HUES6 (cell line): ENCODE measurements around the gene PCDH15.

ENCODE experiments used
- H3K27ac ChIP-seq: 2 replicates; pipeline ENCODE4 v1.7.0; 2013; ENCODE audit warnings: low read depth, mild to moderate bottlenecking, low read length, inconsistent platforms
- H3K27me3 ChIP-seq: 2 replicates; pipeline ENCODE4 v1.6.1; 2013; ENCODE audit warnings: low read length; ENCODE audit not compliant: control insufficient read depth, insufficient read depth
- H3K36me3 ChIP-seq: 2 replicates; pipeline ENCODE4 v1.6.1; 2013; ENCODE audit warnings: low read length; ENCODE audit not compliant: control insufficient read depth, insufficient read depth
- H3K4me1 ChIP-seq: 2 replicates; pipeline ENCODE4 v1.6.1; 2013; ENCODE audit warnings: low read length; ENCODE audit not compliant: control insufficient read depth, insufficient read depth
- H3K4me3 ChIP-seq: 2 replicates; pipeline ENCODE4 v1.5.1; 2013; ENCODE audit warnings: low read depth, low read length
- H3K9ac ChIP-seq: one replicate; pipeline ENCODE4 v1.6.1; 2013; ENCODE audit warnings: mild to moderate bottlenecking, low read length
- H3K9me3 ChIP-seq: 2 replicates; pipeline ENCODE4 v1.6.1; 2013; ENCODE audit warnings: low read depth, low read length; ENCODE audit not compliant: control insufficient read depth, insufficient read depth

The PCDH15 gene

GRCh38 chr10:53827261-53827660 is 973.8 kb downstream of the PCDH15 start:
- H3K9ac ChIP-seq, result no peak overlapping the region
- H3K27me3 ChIP-seq, result no peaks in the 10 kb centered on the region
- no peak overlapping the region for H3K27ac ChIP-seq
- no peaks in the 10 kb centered on the region for H3K36me3 ChIP-seq
- no peak overlapping the region for H3K4me3 ChIP-seq
- no peaks in the 10 kb centered on the region for H3K9me3 ChIP-seq
- no peaks in the 10 kb centered on the region for H3K4me1 ChIP-seq

DNA sequence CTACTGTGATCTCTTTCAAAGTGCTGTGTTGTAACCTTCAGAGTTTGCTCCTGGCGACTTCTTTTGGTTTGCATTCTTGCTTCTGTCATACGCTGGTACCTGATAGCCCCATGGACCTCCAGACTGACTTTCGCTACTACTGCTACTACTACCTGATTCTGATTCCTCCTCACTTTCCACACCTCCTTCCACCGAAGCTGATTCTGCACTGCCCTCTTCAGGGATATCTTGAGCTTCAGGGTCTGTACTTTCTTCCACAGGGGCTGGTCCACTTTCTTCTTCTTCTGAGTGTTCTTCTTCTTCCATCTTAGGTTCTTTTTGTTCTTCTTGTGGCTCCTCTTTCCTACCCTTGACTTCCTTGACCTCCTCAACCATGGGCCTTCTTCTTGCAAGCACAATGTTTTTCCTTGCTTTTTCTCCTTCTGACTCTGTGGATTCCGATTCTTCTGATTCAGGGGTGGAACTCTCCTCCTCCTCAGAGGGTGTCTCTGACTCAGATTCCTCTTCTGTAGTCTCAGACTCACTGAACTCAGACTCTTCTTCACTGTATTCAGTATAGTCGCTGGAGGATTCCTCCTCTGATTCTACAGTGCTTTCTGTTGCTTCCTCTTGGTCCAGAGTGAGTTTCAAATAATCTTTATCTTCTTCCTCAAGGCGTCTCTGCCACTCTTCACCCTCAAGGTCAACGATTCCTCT is 992.2 kb downstream of the PCDH15 start:
- H3K4me3 ChIP-seq, result no peak overlapping the region
- H3K27me3 ChIP-seq, result no peaks in the 10 kb centered on the region
- H3K36me3 ChIP-seq, result no peaks in the 10 kb centered on the region
- no peaks in the 10 kb centered on the region for H3K4me1 ChIP-seq
- H3K27ac ChIP-seq, result no peak overlapping the region
- H3K9me3 ChIP-seq, result no peaks in the 10 kb centered on the region
- no peak overlapping the region for H3K9ac ChIP-seq

- H3K27me3 ChIP-seq, result no peaks in the 10 kb centered on the region
- no peak overlapping the region for H3K9ac ChIP-seq
- no peaks in the 10 kb centered on the region for H3K36me3 ChIP-seq
- H3K9me3 ChIP-seq, result no peaks in the 10 kb centered on the region
- H3K27ac ChIP-seq, result no peak overlapping the region
- no peak overlapping the region for H3K4me3 ChIP-seq
- no peaks in the 10 kb centered on the region for H3K4me1 ChIP-seq
Measured at GRCh38 chr10:53786236-53786900, 1014.7 kb downstream of the PCDH15 start.

GRCh38 chr10:53771701-53772100 is 1029.3 kb downstream of the PCDH15 start:
- H3K4me1 ChIP-seq, result no peaks in the 10 kb centered on the region
- H3K27ac ChIP-seq, result no peak overlapping the region
- H3K27me3 ChIP-seq, result no peaks in the 10 kb centered on the region
- no peak overlapping the region for H3K9ac ChIP-seq
- no peak overlapping the region for H3K4me3 ChIP-seq
- no peaks in the 10 kb centered on the region for H3K36me3 ChIP-seq
- H3K9me3 ChIP-seq, result no peaks in the 10 kb centered on the region; the same call in 1 of the 2 replicates

DNA sequence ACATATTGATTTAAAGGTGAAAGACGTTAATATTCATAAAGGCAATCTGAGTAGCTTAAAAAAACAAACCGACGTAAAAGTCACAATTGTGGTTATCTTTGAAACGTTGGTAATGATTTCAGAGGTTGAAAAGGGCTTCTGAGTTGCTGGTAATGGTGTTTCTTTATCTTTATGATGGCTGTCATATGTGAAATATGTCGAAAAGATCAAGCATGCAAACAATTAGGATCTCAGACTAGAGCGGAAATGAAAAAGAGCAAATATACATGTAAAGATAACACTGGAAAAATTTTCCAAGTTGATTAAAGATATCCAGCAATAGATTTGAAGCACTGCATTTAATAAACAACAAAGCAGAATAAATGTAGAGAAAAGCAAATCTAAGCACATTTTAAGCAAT is 1030.1 kb downstream of the PCDH15 start:
- no peaks in the 10 kb centered on the region for H3K4me1 ChIP-seq
- no peak overlapping the region for H3K27ac ChIP-seq
- H3K4me3 ChIP-seq, result no peak overlapping the region
- no peaks in the 10 kb centered on the region for H3K36me3 ChIP-seq
- H3K9me3 ChIP-seq, result no peaks in the 10 kb centered on the region; the same call in 1 of the 2 replicates
- H3K27me3 ChIP-seq, result no peaks in the 10 kb centered on the region
- H3K9ac ChIP-seq, result no peak overlapping the region

GRCh38 chr10:53765311-53765710 is 1035.7 kb downstream of the PCDH15 start:
- H3K4me1 ChIP-seq, result no peaks in the 10 kb centered on the region
- H3K4me3 ChIP-seq, result no peak overlapping the region
- no peak overlapping the region for H3K9ac ChIP-seq
- H3K27ac ChIP-seq, result no peak overlapping the region
- no peaks in the 10 kb centered on the region for H3K36me3 ChIP-seq
- H3K9me3 ChIP-seq, result no peaks in the 10 kb centered on the region; the same call in 1 of the 2 replicates
- no peaks in the 10 kb centered on the region for H3K27me3 ChIP-seq

- no peaks in the 10 kb centered on the region for H3K4me1 ChIP-seq
- H3K9me3 ChIP-seq, result 0 out of 2 replicates have a peak, but pooled peaks cover 4% of the 10 kb centered on the region
- no peak overlapping the region for H3K4me3 ChIP-seq
- H3K9ac ChIP-seq, result no peak overlapping the region
- no peaks in the 10 kb centered on the region for H3K27me3 ChIP-seq
- H3K27ac ChIP-seq, result no peak overlapping the region
- H3K36me3 ChIP-seq, result no peaks in the 10 kb centered on the region
Measured at GRCh38 chr10:53754596-53755250, 1046.3 kb downstream of the PCDH15 start.
